HG02970 (cell line): Measurements from ENCODE around the gene MTF1.

Experiments
- ATAC-seq: cut with Tn5 transposase; IDR thresholded peaks from one replicate; pipeline ENCODE4 v1.9.1; 2021; ENCODE audit warnings: mild to moderate bottlenecking, moderate library complexity, moderate number of reproducible peaks; ENCODE audit not compliant: unreplicated experiment, low FRiP score

MTF1 gene

GRCh38 chr1:37872692-37873091, 13.3 kb upstream of the MTF1 start:
- no peak for ATAC-seq

GRCh38 chr1:37868466-37868865, 9.1 kb upstream of the MTF1 start:
- no peak for ATAC-seq

GRCh38 chr1:37867784-37868183, 8.4 kb upstream of the MTF1 start:
- ATAC-seq = no peak

- ATAC-seq = no peak
These were observed 7.1 kb upstream of the MTF1 start for GRCh38 chr1:37866491-37866890.

GRCh38 chr1:37865348-37866120, 6.1 kb upstream of the MTF1 start:
- ATAC-seq = no peak

GRCh38 chr1:37862330-37862729, 2.9 kb upstream of the MTF1 start:
- ATAC-seq = no peak

GRCh38 chr1:37861151-37861550, 1.8 kb upstream of the MTF1 start:
- no peak for ATAC-seq

GRCh38 chr1:37860346-37860666, 914 bp upstream of the MTF1 start:
- no peak for ATAC-seq

- no peak for ATAC-seq
These were observed 373 bp downstream of the MTF1 start for GRCh38 chr1:37858931-37859506.

GRCh38 chr1:37854406-37854805, 5.0 kb downstream of the MTF1 start:
- ATAC-seq = no peak

GRCh38 chr1:37853157-37853556, 6.2 kb downstream of the MTF1 start:
- ATAC-seq = no peak

- no peak for ATAC-seq
These were observed 7.6 kb downstream of the MTF1 start for GRCh38 chr1:37851782-37852210.

- ATAC-seq = no peak
These were observed 8.1 kb downstream of the MTF1 start for GRCh38 chr1:37851262-37851661.

- no peak for ATAC-seq
These were observed 8.9 kb downstream of the MTF1 start for GRCh38 chr1:37850352-37850955.

- ATAC-seq = no peak
These were observed 9.9 kb downstream of the MTF1 start for GRCh38 chr1:37849480-37849879.

- no peak for ATAC-seq
These were observed 12.6 kb downstream of the MTF1 start for GRCh38 chr1:37846647-37847339.

- ATAC-seq = no peak
These were observed 13.6 kb downstream of the MTF1 start for GRCh38 chr1:37845786-37846185.

GRCh38 chr1:37845049-37845646, 14.2 kb downstream of the MTF1 start:
- no peak for ATAC-seq

GRCh38 chr1:37844536-37844935, 14.9 kb downstream of the MTF1 start:
- ATAC-seq = no peak

- ATAC-seq = no peak
These were observed 17.7 kb downstream of the MTF1 start for GRCh38 chr1:37841652-37842051.

- ATAC-seq = no peak
These were observed 18.7 kb downstream of the MTF1 start for GRCh38 chr1:37840711-37841110.
